Measurements from ENCODE around the gene GLG1.

DNA sequence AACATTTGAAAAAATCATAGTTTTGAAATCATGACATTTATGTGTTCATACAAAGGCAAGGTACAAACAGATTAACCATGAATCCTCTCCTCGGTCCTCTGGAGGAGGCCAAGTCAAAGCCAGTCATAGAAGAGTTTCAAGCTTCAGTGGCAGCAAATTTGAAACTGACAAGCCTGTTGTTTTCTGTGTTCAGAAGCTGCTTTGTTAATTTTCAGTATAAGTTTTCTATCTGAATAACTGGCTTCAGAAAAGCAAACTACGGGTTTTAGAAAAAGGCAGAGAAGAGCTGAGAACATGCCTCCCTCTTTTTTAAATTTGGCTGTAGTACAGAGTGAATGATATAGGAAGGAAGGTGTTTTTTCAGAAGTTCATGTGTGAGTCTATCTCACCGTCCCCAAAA lies 106.0 kb downstream of the GLG1 start:
- TF ChIP-seq CTCF (IDR thresholded peaks at IDR 0.05 in 4 of 5, conservative IDR thresholded peaks at IDR 0.05 in 1 of 5) (no peak), POLR2A (IDR thresholded peaks at IDR 0.05) (no peak)
